AG09309 (cell line): ENCODE results near the gene IGSF3.

ENCODE experiments used
- DNase-seq: peaks from one replicate; pipeline ENCODE4 v3.0.0-alpha.2; 2010; ENCODE audit warnings: low read depth
- H3K4me3 ChIP-seq: 2 replicates; pipeline ENCODE4 v1.5.1; 2011; ENCODE audit warnings: mild to moderate bottlenecking, low read depth, low read length, moderate library complexity; ENCODE audit not compliant: control insufficient read depth
- CTCF ChIP-seq: IDR thresholded peaks from 2 replicates; pipeline ENCODE4 v1.5.1; 2011; ENCODE audit warnings: mild to moderate bottlenecking, low read depth, low read length, inconsistent platforms; ENCODE audit not compliant: insufficient read depth, control insufficient read depth; ENCODE audit errors: missing control alignments

The IGSF3 gene

GRCh38 chr1:116572771-116573430, 94.6 kb downstream of the IGSF3 start:
- DNase-seq = no peak
- H3K4me3 ChIP-seq = no peak overlapping the region
- no peak for TF ChIP-seq CTCF

GRCh38 chr1:116572099-116572498, 95.4 kb downstream of the IGSF3 start:
- DNase-seq = no peak
- H3K4me3 ChIP-seq = no peak overlapping the region
- no peak for TF ChIP-seq CTCF

GRCh38 chr1:116571215-116571919, 96.2 kb downstream of the IGSF3 start:
- peak overlapping the region; percentile 76 for H3K4me3 ChIP-seq
- no peak for DNase-seq
- no peak for TF ChIP-seq CTCF

- TF ChIP-seq CTCF = peak; percentile 34
- H3K4me3 ChIP-seq = peak within 1 kb of the TSS; percentile 76
- DNase-seq = no peak
Measured at GRCh38 chr1:116570358-116571214, 96.9 kb downstream of the IGSF3 start, which contains the start of gene CD58. CD58 (minus strand) TSS chr1:116571026; CDS start chr1:116570972, 54 bp downstream.

- no peak for TF ChIP-seq CTCF
- H3K4me3 ChIP-seq = peak overlapping the region; percentile 76
- DNase-seq = no peak
Measured at GRCh38 chr1:116569776-116570357, 97.7 kb downstream of the IGSF3 start.

- DNase-seq = no peak
- H3K4me3 ChIP-seq = no peak overlapping the region
- no peak for TF ChIP-seq CTCF
Measured at GRCh38 chr1:116569381-116569670, 98.2 kb downstream of the IGSF3 start.
